Endothelial cell of umbilical vein (primary cell): ENCODE results near the gene EBPL. TPM values are rescaled to one million over a fixed set of nuclear protein-coding genes. Genes with fewer than 3 reads are reported as not detected.
"Not testable (repeated sequence)": the region's sequence is repeated elsewhere in the genome, so short reads cannot be mapped to it uniquely, and the experiment has no call there.

Experiments
- BruUV-seq: library from RNA; stranded (reverse); fragments of 400-500 nt; replicated peaks from 2 replicates; lab custom pipeline; 2021; lab: Mats Ljungman, UMichigan
- CTCF ChIA-PET: fragments of 300-600, 350-600 bp; sonication (Branson Sonifier 250); formaldehyde crosslinking; loops from one replicate; lab custom pipeline; 2021; ENCODE audit warnings: antibody characterized with exemption, inconsistent platforms; lab: Charles Lee
- POLR2A ChIA-PET: fragments of 300-600, 350-600 bp; sonication (Branson Sonifier 250); formaldehyde crosslinking; loops from one replicate; lab custom pipeline; 2021; ENCODE audit warnings: antibody characterized with exemption, inconsistent platforms; lab: Charles Lee
- DNase-seq: peaks from one replicate; pipeline ENCODE4 v3.0.0-alpha.2; 2011; ENCODE audit warnings: low read depth, low spot score
- FAIRE-seq: peaks from 2 replicates; lab custom pipeline; 2011; peaks lifted over from hg19 to GRCh38; lab: Jason Lieb, UNC
- H2AFZ ChIP-seq: 2 replicates; pipeline ENCODE4 v1.6.0; 2012; ENCODE audit warnings: low read depth, low read length, control low read depth, inconsistent platforms
- H3K27ac ChIP-seq: 2 replicates; pipeline ENCODE4 v1.5.1; 2011; ENCODE audit warnings: low read depth, mild to moderate bottlenecking, control low read depth, low read length, moderate library complexity; ENCODE audit not compliant: insufficient read depth
- H3K27me3 ChIP-seq, 2 experiments: 2 replicates each; pipeline versions ENCODE4 v1.6.0 to v1.6.1; 2011; ENCODE audit warnings: low read length in 2 of 2, mixed read lengths in 1 of 2; ENCODE audit not compliant: control insufficient read depth in 2 of 2, insufficient read depth in 2 of 2
- H3K36me3 ChIP-seq, 2 experiments: 2 replicates in 1 of 2; 3 replicates in 1 of 2; pipeline ENCODE4 v1.5.1; 2011; ENCODE audit warnings: low read length in 2 of 2, mild to moderate bottlenecking in 1 of 2, moderate library complexity in 1 of 2; ENCODE audit not compliant: control insufficient read depth in 2 of 2, insufficient read depth in 2 of 2; ENCODE audit errors: extremely low read depth in 1 of 2
- H3K4me1 ChIP-seq: 3 replicates; pipeline ENCODE4 v1.5.1; 2011; ENCODE audit warnings: mild to moderate bottlenecking, low read length; ENCODE audit not compliant: control insufficient read depth, insufficient read depth; ENCODE audit errors: extremely low read depth
- H3K4me2 ChIP-seq: 2 replicates; pipeline ENCODE4 v1.6.1; 2011; ENCODE audit warnings: low read length, control low read depth, mixed read lengths; ENCODE audit not compliant: insufficient read depth
- H3K4me3 ChIP-seq, 3 experiments: fragments of 200-600 bp in 1 of 3; sonication (generic), shearing (Covaris generic) in 1 of 3; replicated peaks in 1 of 3; 2 replicates each; pipeline ENCODE4 v1.5.1; 2011 to 2016; ENCODE audit warnings: control low read depth in 3 of 3, low read length in 3 of 3, mild to moderate bottlenecking in 2 of 3, inconsistent platforms in 1 of 3, low read depth in 1 of 3, moderate library complexity in 1 of 3; ENCODE audit not compliant: insufficient read depth in 1 of 3
- H3K79me2 ChIP-seq: 2 replicates; pipeline ENCODE4 v1.6.0; 2012; ENCODE audit warnings: low read length, inconsistent platforms; ENCODE audit not compliant: control insufficient read depth, insufficient read depth
- H3K9ac ChIP-seq: replicated peaks from 2 replicates; pipeline ENCODE3; 2011; ENCODE audit warnings: low read length, control low read depth; ENCODE audit not compliant: insufficient read depth; ENCODE audit errors: extremely low read depth
- H3K9me1 ChIP-seq: replicated peaks from 3 replicates; pipeline ENCODE4 v1.6.0; 2011; ENCODE audit warnings: mild to moderate bottlenecking, low read length; ENCODE audit not compliant: control insufficient read depth, insufficient read depth; ENCODE audit errors: extremely low read depth
- H3K9me3 ChIP-seq: replicated peaks from 2 replicates; pipeline ENCODE4 v1.5.1; 2012; ENCODE audit warnings: low read length, inconsistent platforms; ENCODE audit not compliant: control insufficient read depth, insufficient read depth
- H4K20me1 ChIP-seq: replicated peaks from 2 replicates; pipeline ENCODE3; 2011; ENCODE audit warnings: mild to moderate bottlenecking, low read length; ENCODE audit not compliant: control insufficient read depth, insufficient read depth; ENCODE audit errors: extremely low read depth
- dilution Hi-C: fragments of 300-500 bp; cut with MboI; formaldehyde crosslinking; loops from one replicate; pipeline ENCODE4 v1.15.0; 2019; ENCODE audit warnings: low sequenced_read_pairs; ENCODE audit not compliant: extremely low pct_ligation_motif_present
- intact Hi-C: fragments of 100-400 bp; cut with micrococcal nuclease; formaldehyde crosslinking; loops from one replicate; pipeline ENCODE4 v1.10.0; 2022
- polyA plus RNA-seq, 4 experiments: library from polyadenylated mRNA; depleted of rRNA in 3 of 4; stranded (reverse) in 3 of 4; unstranded in 1 of 4; fragments of >200 nt; gene quantifications; 2 replicates each; pipeline versions ENCODE4 v1.2.1 to v1.2.3, GENCODE V29; 2011 to 2012; ENCODE audit warnings: missing spikeins in 1 of 4
- total RNA-seq: library from RNA; stranded (reverse); gene quantifications from 2 replicates; pipeline ENCODE4 v1.2.3, GENCODE V29; 2021

EBPL gene
- total and polyA plus RNA-seq, 2 donors (not counting 3 experiments of a cell fraction or from before 2014, with no cell fraction given) = 75.5 to 159 TPM

GRCh38 chr13:49612042-49612441 is 79.2 kb downstream of the EBPL start:
- CTCF ChIA-PET = interaction anchor here (1.5 kb wide), 1 partner anchor 9 kb away, joined by 3 read pairs; no protein-coding TSS in a partner anchor

More at GRCh38 chr13:49612042-49612441, 79.2 kb downstream of the EBPL start:
- H3K27me3 ChIP-seq, H3K9me3 ChIP-seq, H3K9ac ChIP-seq, H4K20me1 ChIP-seq, intact Hi-C loops, FAIRE-seq, H3K79me2 ChIP-seq, DNase-seq, H3K9me1 ChIP-seq, POLR2A ChIA-PET, dilution Hi-C loops, H2AFZ ChIP-seq, H3K4me3 ChIP-seq, H3K27ac ChIP-seq, BruUV-seq, H3K36me3 ChIP-seq, H3K4me2 ChIP-seq: not testable (repeated sequence)
- H3K4me1 ChIP-seq = peaks cover 15% of the 10 kb centered on the region

Other genes starting within 250 kb of the EBPL start
- 5.8 and 7.2 TPM in 2 replicates for gene CAB39L, start 247.4 kb downstream of the EBPL start, total RNA-seq
- gene CAB39L, start 247.4 kb downstream of the EBPL start, polyA plus RNA-seq = 2.1 and 3.1 TPM in 2 replicates
- 5.4 and 5.6 TPM in 2 replicates for gene SETDB2, start 247.2 kb downstream of the EBPL start, total RNA-seq
- gene SETDB2, start 247.2 kb downstream of the EBPL start, polyA plus RNA-seq = 0.86 and 1.5 TPM in 2 replicates
- gene PHF11, start 195.5 kb downstream of the EBPL start, total RNA-seq = 28.2 and 32.4 TPM in 2 replicates
- 12.9 and 14.5 TPM in 2 replicates for gene PHF11, start 195.5 kb downstream of the EBPL start, polyA plus RNA-seq
- 23.6 and 23.8 TPM in 2 replicates for gene RCBTB1, start 105.9 kb downstream of the EBPL start, total RNA-seq
- 9.2 and 12.1 TPM in 2 replicates for gene RCBTB1, start 105.9 kb downstream of the EBPL start, polyA plus RNA-seq
- gene ARL11, start 63.0 kb downstream of the EBPL start, total RNA-seq = 0.20 and 0.23 TPM in 2 replicates
- 0.06 TPM in 2 replicates for gene ARL11, start 63.0 kb downstream of the EBPL start, polyA plus RNA-seq
- 56.2 and 60.4 TPM in 2 replicates for gene KPNA3, start 101.2 kb upstream of the EBPL start, total RNA-seq
- 15.9 and 19.6 TPM in 2 replicates for gene KPNA3, start 101.2 kb upstream of the EBPL start, polyA plus RNA-seq
- gene SPRYD7, start 244.9 kb upstream of the EBPL start, total RNA-seq = 7.0 and 7.5 TPM in 2 replicates
- 2.3 and 2.9 TPM in 2 replicates for gene SPRYD7, start 244.9 kb upstream of the EBPL start, polyA plus RNA-seq